AG08395 (cell line): ENCODE measurements around the gene TJP3.
A peak's percentile ranks its signal among the peaks of the same experiment; 100 is the strongest.
"Not testable (repeated sequence)": the region's sequence is repeated elsewhere in the genome, so short reads cannot be mapped to it uniquely, and the experiment has no call there.

ENCODE experiments used
- DNase-seq: peaks from one replicate; pipeline ENCODE4 v3.0.0; 2012; ENCODE audit warnings: mixed read lengths, low spot score

The TJP3 gene

GRCh38 chr19:3743486-3743885 lies 35.3 kb downstream of the TJP3 start:
- DNase-seq = no peak

GRCh38 chr19:3745363-3746045 lies 37.3 kb downstream of the TJP3 start:
- no peak for DNase-seq

- no peak for DNase-seq
These were observed 38.3 kb downstream of the TJP3 start for GRCh38 chr19:3746371-3747056.

GRCh38 chr19:3748965-3749364 lies 40.8 kb downstream of the TJP3 start:
- no peak for DNase-seq

- no peak for DNase-seq
These were observed 42.0 kb downstream of the TJP3 start for GRCh38 chr19:3750211-3750610.

- no peak for DNase-seq
These were observed 43.1 kb downstream of the TJP3 start for GRCh38 chr19:3751236-3751635.

- no peak for DNase-seq
These were observed 44.3 kb downstream of the TJP3 start for GRCh38 chr19:3752492-3752891.

- no peak for DNase-seq
These were observed 45.6 kb downstream of the TJP3 start for GRCh38 chr19:3753631-3754410.

- DNase-seq = not testable (repeated sequence)
These were observed 49.5 kb downstream of the TJP3 start for GRCh38 chr19:3757705-3758104.

- not testable (repeated sequence) for DNase-seq
These were observed 50.1 kb downstream of the TJP3 start for GRCh38 chr19:3758297-3758696.

- no peak for DNase-seq
These were observed 51.5 kb downstream of the TJP3 start for GRCh38 chr19:3759482-3760254.

- DNase-seq = no peak
These were observed 52.7 kb downstream of the TJP3 start for GRCh38 chr19:3760871-3761361.

- peak; percentile 95 for DNase-seq
These were observed 53.4 kb downstream of the TJP3 start, which contains the start of gene APBA3 for GRCh38 chr19:3761382-3762129. Gene APBA3 (minus strand): TSS chr19:3761692. CDS start chr19:3760264, 1,428 bp downstream.

- no peak for DNase-seq
These were observed 53.9 kb downstream of the TJP3 start for GRCh38 chr19:3762130-3762473.

- DNase-seq = peak; percentile 100
These were observed 54.6 kb downstream of the TJP3 start, which contains the start of gene MRPL54 for GRCh38 chr19:3762501-3763459. Gene MRPL54 (plus strand): TSS chr19:3762682. CDS start chr19:3762701, 19 bp downstream.

GRCh38 chr19:3765121-3765520 lies 56.9 kb downstream of the TJP3 start:
- no peak for DNase-seq

- not testable (repeated sequence) for DNase-seq
These were observed 57.6 kb downstream of the TJP3 start for GRCh38 chr19:3765757-3766156.

- DNase-seq = no peak
These were observed 58.3 kb downstream of the TJP3 start for GRCh38 chr19:3766520-3766919.

- DNase-seq = no peak
These were observed 58.9 kb downstream of the TJP3 start for GRCh38 chr19:3767050-3767449.
